ENCODE results near the gene CAV3.

GRCh38 chr3:8713901-8714759 lies 19.5 kb upstream of the CAV3 start:
- TF ChIP-seq CTCF (IDR thresholded peaks at IDR 0.05) (no peak), POLR2A (IDR thresholded peaks at IDR 0.05) (no peak)

Measured in lower leg skin (tissue), 3 donors.